Esophagus mucosa (tissue), 1 donor: Measurements from ENCODE around the gene APOC3. TPM values are rescaled to one million over a fixed set of nuclear protein-coding genes. Genes with fewer than 3 reads are reported as not detected.
"Not testable (repeated sequence)": the region's sequence is repeated elsewhere in the genome, so short reads cannot be mapped to it uniquely, and the experiment has no call there.

Source experiments
- ATAC-seq: fragments of 200-7000 bp; cut with Tn5 transposase; one replicate; pipeline ENCODE4 v1.9.1; 2020
- total RNA-seq: library from RNA; stranded (reverse); gene quantifications from one replicate; pipeline ENCODE4 v1.2.4, GENCODE V29; 2023
- donor health status: DM: yes; HTN: yes; CAD: no.

The APOC3 gene
- total RNA-seq, 1 donor from 2014 or later, result 0.52 TPM

DNA sequence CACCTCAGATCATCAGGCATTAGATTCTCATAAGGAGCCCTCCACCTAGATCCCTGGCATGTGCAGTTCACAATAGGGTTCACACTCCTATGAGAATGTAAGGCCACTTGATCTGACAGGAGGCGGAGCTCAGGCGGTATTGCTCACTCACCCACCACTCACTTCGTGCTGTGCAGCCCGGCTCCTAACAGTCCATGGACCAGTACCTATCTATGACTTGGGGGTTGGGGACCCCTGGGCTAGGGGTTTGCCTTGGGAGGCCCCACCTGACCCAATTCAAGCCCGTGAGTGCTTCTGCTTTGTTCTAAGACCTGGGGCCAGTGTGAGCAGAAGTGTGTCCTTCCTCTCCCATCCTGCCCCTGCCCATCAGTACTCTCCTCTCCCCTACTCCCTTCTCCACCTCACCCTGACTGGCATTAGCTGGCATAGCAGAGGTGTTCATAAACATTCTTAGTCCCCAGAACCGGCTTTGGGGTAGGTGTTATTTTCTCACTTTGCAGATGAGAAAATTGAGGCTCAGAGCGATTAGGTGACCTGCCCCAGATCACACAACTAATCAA is 2.2 kb downstream of the APOC3 start:
- no peak for ATAC-seq

- ATAC-seq, result no peak
Measured at GRCh38 chr11:116832350-116833290, 2.9 kb downstream of the APOC3 start.

GRCh38 chr11:116833491-116833815 is 3.7 kb downstream of the APOC3 start:
- ATAC-seq, result no peak

DNA sequence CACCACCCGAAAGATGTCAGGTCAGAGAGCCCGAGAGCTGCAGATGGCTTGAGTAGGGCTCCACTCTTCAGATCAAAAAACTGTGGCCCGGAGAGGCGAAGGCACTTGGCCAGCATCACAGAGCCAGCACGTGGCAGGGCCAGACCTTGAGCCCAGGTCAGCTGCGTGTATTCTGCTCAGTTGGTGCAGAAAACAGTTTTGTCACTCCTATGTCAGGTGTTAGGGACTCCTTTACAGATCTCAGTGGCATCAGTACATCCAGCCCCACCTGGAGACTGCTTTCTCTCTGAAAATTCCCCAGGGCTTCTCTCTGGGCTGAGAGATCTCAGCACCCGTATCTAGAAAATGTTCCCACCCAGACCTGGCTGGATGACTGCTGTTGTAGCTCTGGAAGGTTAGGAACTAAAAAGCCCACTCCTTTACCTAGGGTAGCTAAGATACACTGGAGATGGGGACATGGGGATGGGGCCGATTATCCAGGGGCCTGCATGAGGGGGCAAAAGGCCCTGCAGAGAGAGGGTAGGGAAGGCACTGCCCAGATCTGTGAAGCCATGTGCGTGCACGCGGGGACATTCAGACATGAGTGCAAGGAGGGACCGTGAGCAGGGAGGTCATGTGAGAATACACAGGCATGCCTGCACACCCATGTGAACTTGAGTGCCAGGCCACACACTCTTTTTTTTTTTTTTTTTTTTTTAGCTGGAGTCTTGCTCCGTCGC is 4.3 kb downstream of the APOC3 start:
- ATAC-seq, result no peak

GRCh38 chr11:116834535-116835041 is 4.9 kb downstream of the APOC3 start:
- not testable (repeated sequence) for ATAC-seq

- peak; percentile 14 for ATAC-seq
Measured at GRCh38 chr11:116835042-116835772, 5.5 kb downstream of the APOC3 start.

DNA sequence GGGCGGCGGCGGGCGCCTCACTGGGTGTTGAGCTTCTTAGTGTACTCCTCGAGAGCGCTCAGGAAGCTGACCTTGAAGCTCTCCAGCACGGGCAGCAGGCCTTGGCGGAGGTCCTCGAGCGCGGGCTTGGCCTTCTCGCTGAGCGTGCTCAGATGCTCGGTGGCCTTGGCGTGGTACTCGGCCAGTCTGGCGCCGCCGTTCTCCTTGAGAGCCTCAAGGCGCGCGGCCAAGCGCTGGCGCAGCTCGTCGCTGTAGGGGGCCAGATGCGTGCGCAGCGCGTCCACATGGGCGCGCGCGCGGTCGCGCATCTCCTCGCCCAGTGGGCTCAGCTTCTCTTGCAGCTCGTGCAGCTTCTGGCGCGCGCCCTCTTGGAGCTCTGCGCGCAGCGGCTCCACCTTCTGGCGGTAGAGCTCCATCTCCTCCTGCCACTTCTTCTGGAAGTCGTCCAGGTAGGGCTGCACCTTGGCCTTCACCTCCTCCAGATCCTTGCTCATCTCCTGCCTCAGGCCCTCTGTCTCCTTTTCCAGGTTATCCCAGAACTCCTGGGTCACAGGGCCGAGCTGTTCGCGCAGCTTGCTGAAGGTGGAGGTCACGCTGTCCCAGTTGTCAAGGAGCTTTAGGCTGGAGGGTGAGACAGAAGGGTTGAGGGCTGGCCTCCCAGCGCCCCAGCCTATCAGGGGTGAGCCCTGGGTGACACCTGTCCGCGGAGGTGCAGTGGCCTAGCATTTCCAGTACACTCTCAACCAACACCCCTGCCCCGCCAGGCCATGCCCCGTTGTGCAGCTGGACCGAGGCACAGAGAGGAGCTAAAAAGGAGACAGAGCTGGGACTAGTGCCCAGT is 6.3 kb downstream of the APOC3 start:
- peak; percentile 81 for ATAC-seq

DNA sequence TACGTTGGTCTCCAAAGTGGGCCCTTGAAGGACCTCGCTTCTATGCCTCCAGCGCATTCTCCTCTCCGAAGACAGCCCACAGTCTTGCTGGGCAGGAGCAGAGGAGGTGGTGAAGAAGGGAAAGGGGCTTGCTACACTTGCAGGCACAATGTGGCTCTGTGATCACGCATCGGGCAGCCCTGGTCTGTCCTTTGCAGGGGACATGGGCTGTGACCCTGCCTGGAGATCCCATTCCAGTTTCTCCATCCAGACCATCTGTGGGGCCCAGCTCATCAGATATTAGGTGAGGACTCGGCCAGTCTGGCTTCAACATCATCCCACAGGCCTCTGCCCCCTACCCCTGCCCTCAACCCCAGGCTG is 6.9 kb downstream of the APOC3 start:
- ATAC-seq, result no peak

DNA sequence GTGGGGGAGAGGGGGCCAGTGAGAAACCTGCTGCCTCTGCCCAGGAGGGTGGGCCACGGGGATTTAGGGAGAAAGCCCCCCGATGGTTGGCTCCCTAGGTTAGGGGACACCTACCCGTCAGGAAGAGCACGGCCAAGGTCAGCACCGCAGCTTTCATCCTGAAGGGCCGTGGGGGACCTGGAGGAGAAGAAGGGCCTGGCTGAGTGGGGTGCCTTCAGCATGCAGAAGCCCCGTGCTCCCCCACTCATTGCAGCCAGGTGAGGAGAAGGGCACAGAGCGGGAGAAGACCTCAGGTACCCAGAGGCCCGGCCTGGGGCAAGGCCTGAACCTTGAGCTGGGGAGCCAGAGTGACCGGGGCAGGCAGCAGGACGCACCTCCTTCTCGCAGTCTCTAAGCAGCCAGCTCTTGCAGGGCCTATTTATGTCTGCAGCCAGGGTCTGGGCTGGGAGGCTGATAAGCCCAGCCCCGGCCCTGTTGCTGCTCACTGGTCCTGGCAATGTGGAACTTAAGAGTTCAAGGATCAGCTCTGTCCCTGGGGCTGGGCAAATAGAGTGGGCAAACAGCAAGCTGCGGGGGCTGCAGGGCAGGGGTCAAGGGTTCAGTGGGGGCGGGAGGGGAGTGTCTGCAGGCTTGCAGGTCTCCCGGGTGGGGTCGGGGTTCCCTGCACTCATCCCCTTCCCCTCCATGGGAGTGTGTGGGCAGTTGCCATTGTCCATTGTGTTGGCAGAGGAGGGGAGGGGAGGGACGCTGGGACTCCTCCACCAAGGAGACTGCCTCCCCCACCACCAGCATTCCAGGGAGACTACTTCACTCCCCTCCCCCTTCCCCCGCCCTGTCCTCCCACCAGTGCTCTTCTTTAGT is 7.8 kb downstream of the APOC3 start, which contains the start of gene APOA1:
APOA1 (minus strand) TSS at position 392 of the 861 bp plus-strand sequence; CDS start at position 157, 235 bp downstream.
- ATAC-seq, result no peak

GRCh38 chr11:116838321-116839084 is 8.8 kb downstream of the APOC3 start:
- ATAC-seq, result no peak

DNA sequence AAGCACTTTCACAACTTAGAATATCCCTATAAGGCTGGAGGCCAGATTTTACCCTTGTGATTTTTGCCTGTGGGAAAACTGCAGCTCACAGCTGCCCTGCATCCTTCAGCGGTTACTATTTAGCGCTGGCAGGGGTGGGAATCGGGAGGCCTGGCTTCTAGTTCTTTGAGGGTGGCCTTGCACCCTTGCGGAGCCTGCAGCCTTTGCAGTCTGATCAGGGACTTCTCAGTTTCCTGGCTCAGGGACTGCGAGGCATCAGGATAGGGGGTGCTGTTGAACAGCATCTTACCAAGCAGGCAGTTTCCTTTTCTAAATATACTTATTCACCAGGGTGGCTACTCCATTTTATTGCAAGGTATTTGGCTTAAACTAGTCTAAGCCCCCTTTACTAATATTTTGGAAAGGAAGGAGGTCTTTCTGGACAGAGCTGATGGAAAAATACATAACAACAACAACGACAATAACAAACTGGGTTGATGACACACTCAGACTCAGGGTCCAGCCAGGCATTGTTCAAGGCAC is 10.6 kb downstream of the APOC3 start:
- ATAC-seq, result no peak

DNA sequence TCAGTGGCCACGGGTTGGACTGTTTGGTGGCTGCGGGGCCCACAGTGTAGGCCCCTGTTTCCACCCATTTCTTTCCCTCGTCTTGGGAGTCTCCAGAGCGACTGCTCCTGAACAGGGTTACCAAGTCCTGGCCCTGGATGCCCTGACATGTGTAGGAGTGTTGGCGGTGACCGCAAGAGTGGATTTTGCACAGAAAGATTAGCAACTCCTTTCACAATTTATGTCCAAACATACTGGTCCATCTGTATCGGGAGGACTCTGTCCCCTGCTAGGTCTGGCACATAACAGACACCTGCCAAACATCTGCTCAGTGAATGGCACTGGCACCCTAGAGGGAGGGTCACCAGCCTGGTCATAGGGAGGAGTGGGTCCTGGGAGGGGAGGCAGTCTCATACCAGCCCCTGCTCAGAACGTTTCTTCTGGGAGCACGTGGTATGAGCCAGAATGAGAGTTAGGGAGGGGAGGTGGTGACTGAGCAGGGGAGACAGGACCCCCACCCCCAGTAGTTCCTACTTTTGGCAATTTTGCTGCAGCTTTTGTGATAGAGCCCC is 11.1 kb downstream of the APOC3 start:
- ATAC-seq, result no peak

- ATAC-seq, result no peak
Measured at GRCh38 chr11:116842117-116842516, 12.4 kb downstream of the APOC3 start.

DNA sequence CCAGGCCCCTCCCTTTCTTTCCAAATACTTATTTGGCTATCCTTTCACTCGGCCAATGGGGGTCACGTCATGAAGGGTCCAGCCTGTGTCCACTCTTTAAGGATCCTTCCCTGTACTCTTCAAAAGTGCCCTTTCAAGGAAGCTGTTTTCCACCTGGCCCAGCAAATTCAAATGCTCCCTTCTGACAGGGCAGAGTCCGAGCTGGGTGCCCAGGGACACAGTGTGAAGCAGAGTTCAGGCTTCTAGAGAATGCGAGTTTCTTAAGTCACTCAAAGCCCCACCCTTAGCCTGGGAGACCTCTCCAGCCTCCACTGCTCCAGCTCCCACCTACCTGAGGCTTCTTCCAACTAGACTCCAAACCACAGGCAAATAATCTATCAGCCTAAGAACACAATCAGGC is 13.2 kb downstream of the APOC3 start:
- no peak for ATAC-seq

GRCh38 chr11:116843661-116844060 is 14.0 kb downstream of the APOC3 start:
- no peak for ATAC-seq

DNA sequence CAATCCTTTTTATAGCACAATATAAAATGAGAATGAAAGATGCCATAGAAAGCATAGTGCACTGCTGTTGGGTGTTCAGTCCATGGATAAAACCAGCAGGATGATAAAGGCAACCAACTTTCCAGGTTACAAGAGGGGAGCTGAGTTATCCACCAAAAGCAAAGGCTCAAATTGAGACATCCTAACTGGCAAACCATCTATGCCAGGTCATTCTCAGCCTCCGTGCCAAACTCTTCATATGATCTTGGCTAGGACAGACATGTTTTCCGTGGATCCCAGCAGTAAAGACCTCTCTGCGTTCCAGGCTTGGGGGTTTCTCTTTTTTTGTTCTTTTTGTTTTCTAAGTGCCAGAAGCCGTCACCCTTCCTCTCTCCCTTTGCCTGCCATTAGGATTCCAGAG is 15.0 kb downstream of the APOC3 start:
- no peak for ATAC-seq

DNA sequence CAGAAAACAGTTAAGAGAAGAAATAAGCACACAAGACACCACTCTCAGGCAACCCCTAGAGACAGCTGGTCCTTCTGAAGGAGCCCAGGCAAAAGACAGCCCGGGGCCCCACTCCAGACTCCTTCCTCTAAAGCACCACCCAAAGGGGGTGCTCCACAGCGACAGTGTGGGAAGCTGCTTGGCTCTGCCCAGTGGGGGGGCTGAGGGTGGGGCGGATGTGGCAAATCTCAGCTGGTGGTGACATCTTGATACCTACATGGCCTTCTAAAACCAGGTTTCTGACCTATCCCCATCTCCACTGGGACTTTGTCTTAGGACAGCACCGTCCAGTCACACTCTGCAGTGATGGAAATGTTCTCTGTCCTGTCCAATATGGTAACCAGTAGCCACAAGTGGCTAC is 17.9 kb downstream of the APOC3 start:
- no peak for ATAC-seq

DNA sequence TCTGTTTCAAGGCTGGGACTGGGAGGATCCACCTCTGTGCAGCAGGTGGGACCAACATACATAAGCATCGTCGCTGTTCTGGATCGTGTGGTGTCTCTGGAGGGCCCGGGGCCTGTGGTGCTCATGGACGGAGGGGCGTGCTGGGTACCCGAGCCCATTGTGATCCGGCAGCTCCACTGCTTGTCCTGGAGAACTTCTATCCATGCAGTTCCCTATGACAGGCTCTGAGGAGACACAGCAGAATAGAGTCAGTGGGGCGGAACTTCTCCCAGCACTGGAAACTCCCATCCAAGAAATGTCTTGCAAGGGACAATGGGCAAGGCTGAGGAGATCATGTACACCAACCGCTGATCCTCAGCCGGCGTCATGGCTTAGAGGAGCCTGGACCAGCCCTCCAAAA is 19.4 kb downstream of the APOC3 start:
- ATAC-seq, result no peak

DNA sequence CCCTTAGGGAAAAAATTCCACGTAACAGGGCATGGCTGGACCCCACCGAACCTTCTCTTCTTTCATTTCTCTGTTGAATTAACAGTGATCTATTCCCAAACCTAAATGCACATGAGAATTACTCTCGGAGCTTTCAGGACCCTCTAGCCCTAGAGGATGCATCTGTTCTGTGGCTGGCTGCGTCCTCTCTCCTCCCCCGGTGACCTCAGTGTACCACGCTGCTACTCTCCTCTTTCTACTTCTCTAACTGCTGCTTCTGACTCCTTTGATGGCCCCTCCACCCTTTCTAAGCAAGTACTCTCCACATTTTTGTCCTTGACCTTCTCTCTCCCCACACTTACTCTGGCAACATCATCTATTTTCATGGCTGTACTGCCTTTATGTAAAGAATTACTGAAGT is 19.8 kb downstream of the APOC3 start:
- no peak for ATAC-seq
